Hepatocyte (in vitro differentiated cells): ENCODE measurements around the gene PHF21B.

ENCODE experiments used
- CTCF ChIP-seq: fragments of 200-600 bp; sonication (generic); IDR thresholded peaks from 2 replicates; pipeline ENCODE4 v1.5.1; 2016; ENCODE audit warnings: antibody characterized with exemption, mild to moderate bottlenecking; ENCODE audit not compliant: poor library complexity
- EZH2 ChIP-seq: fragments of 200-600 bp; sonication (generic); IDR thresholded peaks from 2 replicates; pipeline ENCODE4 v1.6.1; 2016; ENCODE audit warnings: antibody characterized with exemption, mild to moderate bottlenecking, borderline replicate concordance
- EZH2phosphoT487 ChIP-seq: fragments of 200-600 bp; sonication (generic); IDR thresholded peaks from one replicate; pipeline ENCODE4 v1.6.1; 2018; ENCODE audit warnings: antibody characterized with exemption, mild to moderate bottlenecking, low read depth, moderate library complexity; ENCODE audit not compliant: unreplicated experiment, severe bottlenecking

- no peak for TF ChIP-seq CTCF
- no peak for TF ChIP-seq EZH2
- no peak for TF ChIP-seq EZH2phosphoT487
These were observed 96.4 kb downstream of the PHF21B start for GRCh38 chr22:44913198-44913983.
